GM06990 (cell line): ENCODE measurements around the gene LYZ.

ENCODE experiments used
- DNase-seq: peaks from one replicate; pipeline ENCODE4 v3.0.0-alpha.2; 2011; ENCODE audit not compliant: insufficient read length; ENCODE audit errors: extremely low read depth
- H3K27me3 ChIP-seq: replicated peaks from 2 replicates; pipeline ENCODE4 v1.6.0; 2011; ENCODE audit warnings: low read length; ENCODE audit not compliant: control insufficient read depth, insufficient read depth
- H3K36me3 ChIP-seq: 2 replicates; pipeline ENCODE4 v1.5.1; 2011; ENCODE audit warnings: low read length; ENCODE audit not compliant: control insufficient read depth, insufficient read depth
- H3K4me3 ChIP-seq: replicated peaks from 2 replicates; pipeline ENCODE4 v1.5.1; 2011; ENCODE audit warnings: low read depth, mild to moderate bottlenecking, control low read depth, low read length
- TF ChIP-seq, protein P1 (sequence below): IDR thresholded peaks from 2 replicates; pipeline ENCODE4 v1.5.1; 2011; ENCODE audit warnings: low read length, control low read depth, mild to moderate bottlenecking, inconsistent platforms; ENCODE audit not compliant: insufficient read depth, poor library complexity, severe bottlenecking

The LYZ gene

DNA sequence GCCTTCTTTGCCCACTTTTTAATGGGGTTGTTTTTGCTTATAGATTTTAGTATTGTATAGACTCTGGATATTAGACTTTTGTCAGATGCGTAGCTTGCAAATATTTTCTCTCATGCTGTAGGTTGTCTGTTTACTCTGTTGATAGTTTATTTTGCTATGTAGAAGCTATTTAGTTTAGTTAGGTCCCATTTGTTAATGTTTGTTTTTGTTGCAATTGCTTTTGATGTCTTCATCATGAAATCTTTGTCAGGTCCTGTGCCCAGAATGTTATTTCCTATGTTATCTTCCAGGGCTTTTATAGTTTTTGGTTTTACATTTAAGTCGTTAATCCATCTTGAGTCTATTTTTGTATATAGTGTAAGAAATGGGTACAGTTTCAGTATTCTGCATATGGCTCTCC, 30.0 kb upstream of the LYZ start:
- no peaks in the 10 kb centered on the region for H3K27me3 ChIP-seq
- no peaks in the 10 kb centered on the region for H3K36me3 ChIP-seq
- DNase-seq = no peak
- H3K4me3 ChIP-seq = no peak overlapping the region
- TF ChIP-seq, protein P1, sequence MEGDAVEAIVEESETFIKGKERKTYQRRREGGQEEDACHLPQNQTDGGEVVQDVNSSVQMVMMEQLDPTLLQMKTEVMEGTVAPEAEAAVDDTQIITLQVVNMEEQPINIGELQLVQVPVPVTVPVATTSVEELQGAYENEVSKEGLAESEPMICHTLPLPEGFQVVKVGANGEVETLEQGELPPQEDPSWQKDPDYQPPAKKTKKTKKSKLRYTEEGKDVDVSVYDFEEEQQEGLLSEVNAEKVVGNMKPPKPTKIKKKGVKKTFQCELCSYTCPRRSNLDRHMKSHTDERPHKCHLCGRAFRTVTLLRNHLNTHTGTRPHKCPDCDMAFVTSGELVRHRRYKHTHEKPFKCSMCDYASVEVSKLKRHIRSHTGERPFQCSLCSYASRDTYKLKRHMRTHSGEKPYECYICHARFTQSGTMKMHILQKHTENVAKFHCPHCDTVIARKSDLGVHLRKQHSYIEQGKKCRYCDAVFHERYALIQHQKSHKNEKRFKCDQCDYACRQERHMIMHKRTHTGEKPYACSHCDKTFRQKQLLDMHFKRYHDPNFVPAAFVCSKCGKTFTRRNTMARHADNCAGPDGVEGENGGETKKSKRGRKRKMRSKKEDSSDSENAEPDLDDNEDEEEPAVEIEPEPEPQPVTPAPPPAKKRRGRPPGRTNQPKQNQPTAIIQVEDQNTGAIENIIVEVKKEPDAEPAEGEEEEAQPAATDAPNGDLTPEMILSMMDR = no peak

DNA sequence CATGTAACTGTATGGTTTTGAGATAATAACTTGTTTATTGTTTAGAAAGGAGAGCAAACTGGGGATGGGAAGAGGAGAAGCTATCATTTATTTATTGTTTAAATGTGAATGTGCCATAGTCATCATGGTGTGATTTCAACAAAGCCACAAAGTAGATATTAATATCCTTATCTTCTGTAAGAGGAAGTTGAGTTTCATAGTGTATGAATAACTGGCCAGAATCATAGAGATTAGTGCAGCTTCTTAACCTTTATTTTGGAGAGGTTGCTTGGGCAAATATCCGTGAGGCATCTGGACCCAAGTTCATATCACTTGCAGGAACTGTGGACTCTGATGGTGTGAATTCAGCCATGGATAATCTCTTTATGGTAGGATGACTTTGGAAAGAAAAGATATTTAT, 26.8 kb upstream of the LYZ start:
- H3K27me3 ChIP-seq = no peaks in the 10 kb centered on the region
- no peaks in the 10 kb centered on the region for H3K36me3 ChIP-seq
- H3K4me3 ChIP-seq = no peak overlapping the region
- TF ChIP-seq, protein P1 = no peak
- DNase-seq = no peak

DNA sequence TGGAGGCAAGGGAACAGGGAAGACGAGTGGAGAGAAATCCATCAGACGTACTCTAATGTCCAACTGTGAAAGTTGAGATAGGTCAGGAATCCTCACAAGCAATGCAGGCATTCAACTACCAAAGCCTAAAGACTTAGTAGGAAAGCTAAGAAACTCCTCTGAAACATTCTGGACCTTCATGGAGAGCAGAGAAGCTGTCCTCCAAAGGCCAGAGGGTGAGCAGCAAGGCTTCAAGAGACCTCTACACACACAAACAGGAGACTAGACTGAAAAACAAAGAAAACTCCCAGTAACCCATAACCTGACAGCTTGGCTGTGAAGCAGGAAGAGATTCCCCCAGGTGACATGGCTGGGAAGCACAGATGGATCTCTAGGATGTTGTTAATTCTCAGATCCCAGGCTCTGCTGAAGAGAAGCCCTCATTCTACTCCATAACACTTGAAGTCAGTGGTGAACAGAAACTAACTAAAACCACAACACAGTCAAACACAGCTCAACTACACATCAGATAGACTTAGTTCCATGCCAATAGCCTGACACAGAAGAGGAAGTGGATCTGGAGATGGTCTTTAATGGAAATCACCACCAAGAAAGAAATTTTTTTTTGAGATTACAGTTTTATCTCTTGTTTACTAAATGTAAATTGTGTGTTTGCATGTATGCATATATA, 23.2 kb upstream of the LYZ start:
- DNase-seq = peak; percentile 19
- H3K36me3 ChIP-seq = no peaks in the 10 kb centered on the region
- TF ChIP-seq, protein P1 = no peak
- H3K4me3 ChIP-seq = no peak overlapping the region
- H3K27me3 ChIP-seq = no peaks in the 10 kb centered on the region

DNA sequence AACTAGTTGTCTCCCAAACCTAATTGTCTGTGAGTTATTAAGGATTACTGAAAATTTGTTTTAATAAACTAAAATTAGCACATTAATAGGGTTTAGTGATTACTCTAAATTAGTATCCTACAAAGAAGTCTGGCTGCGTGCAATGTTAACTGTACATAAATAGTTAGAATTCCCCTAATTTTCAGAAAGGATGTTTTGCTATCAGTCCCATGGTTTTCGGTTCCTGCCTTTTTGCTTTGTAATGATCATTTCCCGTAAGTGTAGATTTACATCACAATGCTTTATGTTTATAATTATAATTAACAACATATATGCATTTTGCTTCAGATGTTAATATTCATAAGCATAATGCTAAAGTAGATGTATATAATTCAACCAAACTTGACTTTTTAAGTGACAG, 19.8 kb upstream of the LYZ start:
- Histone ChIP-seq H3K36me3 (no peaks in the 10 kb centered on the region), H3K27me3 (no peaks in the 10 kb centered on the region), H3K4me3 (no peak overlapping the region)
- TF ChIP-seq, protein P1 = no peak
- no peak for DNase-seq

DNA sequence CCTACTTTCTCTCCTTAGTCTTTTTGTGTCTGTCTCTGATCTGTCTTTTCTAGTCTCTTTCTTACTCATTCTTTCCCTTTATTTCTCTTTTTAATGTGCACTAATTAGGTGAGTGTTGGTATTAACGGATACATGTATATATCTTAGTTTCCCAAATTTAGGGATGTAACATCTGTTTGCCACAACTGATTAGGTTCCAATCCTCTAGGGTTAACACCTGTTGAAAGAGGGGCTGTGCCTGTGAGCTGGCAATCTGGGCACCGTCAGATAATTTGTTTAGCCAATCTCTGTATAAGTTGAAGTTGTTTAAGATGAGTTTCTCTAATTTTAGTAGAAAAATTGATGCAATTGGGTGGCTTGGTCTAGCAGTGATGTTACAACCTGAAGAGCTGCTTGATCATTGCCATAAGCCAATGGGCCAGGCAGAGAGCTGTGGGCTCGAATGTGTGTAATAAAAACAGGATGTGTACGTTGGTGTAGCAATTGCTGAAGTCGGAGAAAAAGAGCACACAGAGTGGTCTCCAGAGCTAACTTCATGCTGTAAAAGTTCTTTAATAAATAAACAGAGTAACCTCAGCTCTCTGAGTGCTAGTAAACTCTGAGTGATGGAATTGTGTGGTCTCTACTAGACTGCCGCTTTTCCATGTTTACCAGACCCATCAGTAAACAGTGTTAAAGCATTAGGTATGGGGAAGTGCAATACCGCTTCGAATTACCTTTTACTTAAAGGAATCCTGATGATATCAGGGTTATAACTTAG, 18.3 kb upstream of the LYZ start:
- TF ChIP-seq, protein P1 = no peak
- H3K4me3 ChIP-seq = no peak overlapping the region
- H3K27me3 ChIP-seq = no peaks in the 10 kb centered on the region
- DNase-seq = no peak
- no peaks in the 10 kb centered on the region for H3K36me3 ChIP-seq
